AG08396 (cell line): ENCODE measurements around the gene ARL5B.
A peak's percentile ranks its signal among the peaks of the same experiment; 100 is the strongest.

Source experiments
- DNase-seq: peaks from one replicate; pipeline ENCODE4 v3.0.0; 2012; ENCODE audit warnings: low spot score, mixed read lengths

Gene ARL5B

GRCh38 chr10:18703521-18703920 lies 44.3 kb downstream of the ARL5B start:
- no peak for DNase-seq

- no peak for DNase-seq
These were observed 51.0 kb downstream of the ARL5B start for GRCh38 chr10:18710201-18710653.

- DNase-seq: peak; percentile 77
These were observed 53.8 kb downstream of the ARL5B start for GRCh38 chr10:18713077-18713476.

- DNase-seq: no peak
These were observed 59.8 kb downstream of the ARL5B start for GRCh38 chr10:18718991-18719390.

- DNase-seq: no peak
These were observed 60.6 kb downstream of the ARL5B start for GRCh38 chr10:18719811-18720210.

- DNase-seq: no peak
These were observed 61.8 kb downstream of the ARL5B start for GRCh38 chr10:18721067-18721466.

GRCh38 chr10:18723801-18724200 lies 64.6 kb downstream of the ARL5B start:
- DNase-seq: no peak
